Caki2 (cell line): ENCODE data around the gene DNAJB9. TPM values are rescaled to one million over a fixed set of nuclear protein-coding genes. Genes with fewer than 3 reads are reported as not detected.

Experiments used
- DNase-seq: peaks from one replicate; pipeline ENCODE4 v3.0.0-alpha.2; 2015; ENCODE audit warnings: low read depth
- in situ Hi-C: cut with HindIII; loops from 2 replicates; pipeline ENCODE4 v1.10.0; 2016; ENCODE audit warnings: low sequenced_read_pairs, low pct_unique_long_range_greater_than_20kb, mixed read lengths
- total RNA-seq: library from RNA; depleted of rRNA; stranded (reverse); fragments of >200 nt; shearing (Covaris generic); gene quantifications from 2 replicates; pipeline ENCODE4 v1.2.3, GENCODE V29; 2014; ENCODE audit warnings: low replicate concordance; rRNA removed

DNAJB9 gene
- total RNA-seq, 1 experiment from 2014 or later: 12.7 TPM

DNA sequence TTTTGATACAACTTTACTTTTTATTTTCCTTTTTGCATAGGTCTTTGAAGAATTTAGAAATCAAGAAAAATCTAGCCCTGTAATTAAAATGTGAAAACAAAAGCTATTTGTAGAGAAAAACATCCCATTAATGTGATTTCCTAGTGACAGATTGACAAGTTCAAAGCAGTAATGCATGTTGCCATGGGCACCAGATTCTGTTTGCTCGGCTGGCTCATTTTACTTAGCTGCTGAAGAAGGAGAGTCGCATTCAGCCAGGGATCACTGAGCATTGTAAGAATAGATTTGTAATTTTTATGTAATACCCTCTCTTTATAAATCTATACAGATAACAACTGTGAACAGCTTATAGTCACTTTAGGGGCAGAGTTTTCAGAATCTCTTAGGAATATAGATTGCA lies 28.5 kb downstream of the DNAJB9 start:
- in situ Hi-C loops: no loop called here
- no peak for DNase-seq

- in situ Hi-C loops: no loop called here
- no peak for DNase-seq
Measured at GRCh38 chr7:108598914-108599580, 29.4 kb downstream of the DNAJB9 start.

- DNase-seq: no peak
- in situ Hi-C loops: no loop called here
Measured at GRCh38 chr7:108600399-108600798, 30.7 kb downstream of the DNAJB9 start.

DNA sequence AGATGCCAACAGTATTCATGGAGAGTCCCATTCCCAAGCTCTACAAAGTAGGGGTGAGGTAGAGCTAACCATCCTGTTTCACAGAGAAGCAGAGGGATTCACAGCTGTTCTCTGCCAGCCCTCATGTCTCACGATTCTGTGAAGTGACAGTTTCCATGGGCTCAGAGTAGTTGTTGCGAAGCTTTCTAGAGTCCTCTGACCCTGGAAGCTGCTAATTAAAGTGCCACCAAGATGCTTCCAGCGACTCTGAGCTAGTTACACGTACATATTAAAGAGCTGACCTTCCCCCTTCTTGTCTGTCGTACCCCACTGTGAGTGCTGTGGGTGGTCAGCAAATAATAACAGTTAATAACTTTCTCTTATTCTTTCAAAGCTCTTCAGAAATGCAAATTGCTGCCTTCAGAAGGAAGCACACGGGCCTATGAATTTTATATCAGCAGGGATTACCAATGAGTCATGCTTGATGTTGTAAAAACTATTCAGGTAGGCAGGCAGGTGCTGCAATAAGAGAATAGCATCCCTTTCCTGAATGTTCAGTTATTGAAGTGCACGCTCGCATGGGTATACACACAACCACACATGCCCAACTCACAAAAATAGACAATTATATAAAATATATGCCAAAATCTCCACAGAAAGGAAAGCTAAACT lies 34.1 kb downstream of the DNAJB9 start:
- no peak for DNase-seq
- in situ Hi-C loops: no loop called here

GRCh38 chr7:108604307-108605077 lies 34.8 kb downstream of the DNAJB9 start:
- in situ Hi-C loops: no loop called here

DNA sequence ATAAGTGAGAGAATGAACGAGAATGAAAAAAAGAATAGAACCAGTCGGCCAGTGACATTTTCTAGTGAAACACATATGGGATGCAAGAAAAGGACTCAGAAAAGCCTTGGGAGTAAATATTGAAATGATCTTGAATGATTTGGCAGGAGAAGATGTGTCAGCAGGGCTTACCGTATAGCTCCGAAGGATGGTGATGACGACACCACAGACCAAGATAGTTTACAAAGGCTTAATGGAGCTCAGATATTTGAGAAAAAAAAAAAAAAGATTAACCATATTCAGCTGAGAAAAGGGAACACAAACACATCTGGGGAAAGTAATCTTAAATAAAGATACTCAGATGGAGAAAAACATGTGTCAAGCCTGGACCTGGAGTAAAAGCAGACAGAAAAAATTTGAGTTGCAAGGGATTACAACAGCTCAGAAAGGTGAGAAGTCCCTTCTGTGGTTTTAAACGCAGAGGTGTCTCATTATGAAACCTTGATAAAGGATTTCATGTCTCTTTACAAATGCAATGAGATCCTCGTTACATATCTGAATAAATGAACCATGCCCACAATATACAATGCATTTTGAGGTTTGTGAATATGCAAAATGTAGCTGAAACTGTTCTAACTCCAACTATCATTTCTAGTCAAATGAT lies 36.0 kb downstream of the DNAJB9 start:
- in situ Hi-C loops: no loop called here
- DNase-seq: no peak

More at GRCh38 chr7:108604307-108605077, 34.8 kb downstream of the DNAJB9 start:
- no peak for DNase-seq

- in situ Hi-C loops: no loop called here
Measured at GRCh38 chr7:108609643-108610042, 40.0 kb downstream of the DNAJB9 start.

GRCh38 chr7:108611268-108611667 lies 41.6 kb downstream of the DNAJB9 start:
- in situ Hi-C loops: no loop called here
- DNase-seq: no peak

More at GRCh38 chr7:108609643-108610042, 40.0 kb downstream of the DNAJB9 start:
- DNase-seq: no peak

DNA sequence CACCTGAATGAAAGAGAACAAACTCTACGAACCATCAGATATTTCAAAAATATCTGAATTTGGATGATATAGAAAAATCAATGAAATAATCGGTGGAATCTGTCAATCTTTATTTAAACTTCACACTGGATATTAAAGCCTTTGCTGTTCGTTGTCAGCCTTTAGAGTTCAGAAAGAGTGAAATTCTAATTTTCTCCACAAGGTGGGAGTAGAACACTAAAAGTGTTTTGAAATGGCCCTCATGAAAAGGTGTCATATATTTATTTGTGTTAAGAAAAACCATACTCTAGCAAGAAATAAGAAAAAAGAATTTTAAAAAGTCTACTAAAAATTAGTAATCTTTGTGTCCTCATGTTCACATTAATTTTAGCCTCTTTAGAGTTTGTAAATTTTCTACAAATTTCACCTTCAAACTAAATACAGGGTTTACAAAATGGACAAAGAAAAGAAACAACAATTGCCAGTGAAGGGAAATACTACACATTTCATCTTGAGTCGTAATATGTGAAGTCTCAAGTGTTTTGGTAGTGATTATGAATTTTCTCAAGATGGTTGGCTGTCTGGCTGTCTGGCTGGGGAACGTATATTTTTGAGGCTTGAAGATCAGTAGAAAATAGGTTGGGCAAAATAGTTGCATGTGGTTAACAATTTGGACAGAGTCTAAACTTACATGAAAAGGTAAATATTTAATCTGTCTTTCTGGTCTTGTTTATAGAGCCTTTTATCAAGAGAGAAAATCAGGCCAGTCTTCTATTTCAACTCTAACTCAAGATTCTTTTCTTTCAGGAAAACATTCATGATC lies 43.7 kb downstream of the DNAJB9 start:
- DNase-seq: peak; percentile 17
- in situ Hi-C loops: no loop called here

DNA sequence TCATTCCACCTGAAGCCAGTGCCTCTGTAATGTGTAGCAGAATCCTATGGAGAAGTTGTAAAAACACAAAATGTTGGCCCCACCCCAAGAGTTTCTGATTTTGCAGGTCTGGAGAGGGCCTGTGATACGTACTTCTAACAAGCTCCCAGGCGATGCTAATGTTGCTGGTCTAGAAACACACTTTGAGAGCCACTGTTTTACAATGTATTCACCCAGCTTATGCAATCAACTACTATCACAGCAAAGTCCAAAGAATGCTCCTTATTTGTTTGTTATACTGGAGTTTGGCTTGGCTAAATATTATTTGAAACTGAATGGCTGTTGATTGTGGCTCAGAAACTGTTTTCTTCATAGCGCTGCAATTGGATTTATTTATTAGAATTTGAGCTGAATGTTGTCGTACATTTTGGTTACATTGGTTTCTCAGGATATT lies 44.3 kb downstream of the DNAJB9 start:
- DNase-seq: no peak
- in situ Hi-C loops: no loop called here

DNA sequence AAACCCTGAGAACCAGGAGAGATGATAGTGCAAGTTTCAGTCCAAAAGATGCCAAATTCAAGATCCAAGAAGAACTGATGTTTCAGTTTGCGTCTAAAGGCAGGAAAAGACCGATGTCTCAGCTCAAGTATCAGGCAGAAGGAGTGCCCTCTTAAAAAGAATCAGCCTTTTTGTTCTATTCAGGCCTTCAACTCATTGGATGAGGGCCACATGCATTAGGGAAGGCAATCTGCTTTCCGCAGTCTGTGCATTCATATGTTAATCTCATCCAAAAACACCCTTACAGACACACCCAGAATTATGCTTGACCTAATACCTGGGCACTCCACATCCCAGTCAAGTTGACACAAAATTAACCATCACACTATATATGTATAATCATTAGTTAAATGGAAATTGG lies 45.2 kb downstream of the DNAJB9 start:
- in situ Hi-C loops: no loop called here
- DNase-seq: no peak

DNA sequence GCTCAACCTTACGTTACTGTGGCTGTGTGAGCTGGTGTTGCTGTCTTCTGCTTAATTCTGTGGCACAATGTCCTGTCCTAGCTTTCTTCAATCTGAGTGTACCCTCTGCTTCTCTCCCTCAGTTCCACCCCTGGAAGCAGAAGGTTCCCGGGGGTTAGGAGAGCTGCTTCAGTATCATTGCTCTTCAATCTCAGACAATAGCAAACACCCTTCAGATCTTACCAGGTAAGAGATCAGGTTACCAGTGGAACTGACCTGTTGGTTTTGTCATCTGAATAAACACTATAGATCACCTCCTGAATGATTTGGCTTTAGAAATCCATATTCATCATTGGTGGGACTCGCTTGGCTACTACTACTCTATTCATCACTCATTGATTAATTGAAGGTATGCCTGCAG lies 48.4 kb downstream of the DNAJB9 start:
- in situ Hi-C loops: no loop called here

DNA sequence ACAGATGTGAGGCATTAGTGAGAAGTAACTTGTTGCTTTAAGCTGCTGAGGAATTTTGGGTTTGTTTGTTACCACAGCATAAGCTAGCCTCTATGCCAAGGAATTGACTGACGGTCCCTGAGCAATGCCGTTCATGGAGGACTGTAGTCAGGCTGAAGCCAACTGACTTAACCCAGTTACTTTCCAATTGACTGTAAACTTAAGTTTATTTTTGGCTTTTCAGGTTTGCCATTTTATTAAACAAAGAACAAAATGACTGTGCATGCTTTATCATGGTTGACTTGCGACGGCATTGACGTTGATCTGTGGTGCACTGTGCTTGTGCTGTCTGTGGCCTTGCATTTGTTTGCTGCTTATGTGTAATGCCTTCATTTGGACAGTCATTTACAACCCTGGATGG lies 53.5 kb downstream of the DNAJB9 start:
- in situ Hi-C loops: no loop called here
- DNase-seq: no peak

More for the DNA sequence above, 48.4 kb downstream of the DNAJB9 start:
- no peak for DNase-seq

Other genes starting within 250 kb of the DNAJB9 start
- gene NRCAM, start 113.4 kb upstream of the DNAJB9 start, total RNA-seq: 41.9 and 62.1 TPM in 2 replicates
- 5.2 and 7.6 TPM in 2 replicates for gene PNPLA8, start 43.7 kb upstream of the DNAJB9 start, total RNA-seq
- gene THAP5, start 168 bp upstream of the DNAJB9 start, total RNA-seq: 12.6 and 15.2 TPM in 2 replicates